ENCODE results near the gene STXBP6. TPM values are rescaled to one million over a fixed set of nuclear protein-coding genes. Genes with fewer than 3 reads are reported as not detected.
A peak's percentile ranks its signal among the peaks of the same experiment; 100 is the strongest.

Gene STXBP6
- total and polyA plus RNA-seq, 2 of the 13 experiments (the other 11 are each of a cell fraction or from before 2014, with no cell fraction given), result 35.3 to 42.8 TPM

GRCh38 chr14:25042362-25043299 lies 7.3 kb downstream of the STXBP6 start (continued):
- TF ChIP-seq MTA1 (CRISPR knock-in tag; IDR thresholded peaks at IDR 0.05; ENCODE audit: borderline replicate concordance) (no peak), ZNF460 (CRISPR knock-in tag; IDR thresholded peaks at IDR 0.05; ENCODE audit: borderline replicate concordance) (no peak), HNF1B (CRISPR knock-in tag; IDR thresholded peaks at IDR 0.05) (peak; percentile 58), ZNF607 (CRISPR knock-in tag; IDR thresholded peaks at IDR 0.05; ENCODE audit: borderline replicate concordance) (peak; percentile 63; the same call in 1 of the 2 replicates), ETV5 (CRISPR knock-in tag; IDR thresholded peaks at IDR 0.05; ENCODE audit: borderline replicate concordance) (no peak), BRCA1 (CRISPR knock-in tag; IDR thresholded peaks at IDR 0.05) (0 out of 2 replicates have a peak, but pooled peaks have one; percentile 41), CENPT (CRISPR knock-in tag; IDR thresholded peaks at IDR 0.05; ENCODE audit: low read depth) (no peak), MAFG (CRISPR knock-in tag; IDR thresholded peaks at IDR 0.05) (peak; percentile 73; the same call in 1 of the 2 replicates), ZNF672 (CRISPR knock-in tag; IDR thresholded peaks at IDR 0.05) (no peak), ZNF17 (CRISPR knock-in tag; IDR thresholded peaks at IDR 0.05) (no peak), PRDM4 (CRISPR knock-in tag; IDR thresholded peaks at IDR 0.05; ENCODE audit: borderline replicate concordance) (no peak), GLMP (CRISPR knock-in tag; IDR thresholded peaks at IDR 0.05; ENCODE audit: borderline replicate concordance) (no peak), HNF4A (CRISPR knock-in tag; IDR thresholded peaks at IDR 0.05) (no peak), ZNF605 (CRISPR knock-in tag; IDR thresholded peaks at IDR 0.05) (no peak), IRX3 (CRISPR knock-in tag; IDR thresholded peaks at IDR 0.05; ENCODE audit: borderline replicate concordance, low read depth) (no peak), MTERF4 (CRISPR knock-in tag; IDR thresholded peaks at IDR 0.05) (no peak), ARNT (IDR thresholded peaks at IDR 0.05) (no peak), ZMYM3 (CRISPR knock-in tag; IDR thresholded peaks at IDR 0.05) (no peak), ZNF782 (CRISPR knock-in tag; IDR thresholded peaks at IDR 0.05; ENCODE audit: borderline replicate concordance) (no peak), ZNF784 (CRISPR knock-in tag; IDR thresholded peaks at IDR 0.05; ENCODE audit: borderline replicate concordance) (0 out of 2 replicates have a peak, but pooled peaks have one; percentile 33)

Measured in HepG2 (cell line).